Right atrium auricular region (tissue), 2 donors: ENCODE data around the gene TAF6. TPM values are rescaled to one million over a fixed set of nuclear protein-coding genes. Genes with fewer than 3 reads are reported as not detected.

ENCODE experiments used
- DNase-seq: peaks from one replicate; pipeline ENCODE4 v3.0.0-alpha.2; 2019; ENCODE audit warnings: low spot score
- H3K27ac ChIP-seq, 2 donors: fragments of 200-600 bp; sonication (generic); 1 replicate in 1 of 2; 2 replicates in 1 of 2; pipeline ENCODE4 v1.5.1; 2016 to 2019
- H3K27me3 ChIP-seq, 2 donors: fragments of 200-600 bp; sonication (generic); one replicate each; pipeline versions ENCODE4 v1.5.1 to v1.6.0; 2017 to 2019
- H3K36me3 ChIP-seq: fragments of 200-600 bp; sonication (generic); one replicate; pipeline ENCODE4 v1.5.1; 2016
- H3K4me1 ChIP-seq, 2 donors: fragments of 200-600 bp; sonication (generic); one replicate each; pipeline versions ENCODE4 v1.5.1 to v1.6.0; 2017 to 2019
- H3K4me3 ChIP-seq, 2 donors: fragments of 200-600 bp; sonication (generic); 1 replicate in 1 of 2; 2 replicates in 1 of 2; pipeline ENCODE4 v1.5.1; 2017 to 2019; ENCODE audit warnings: mild to moderate bottlenecking in 1 of 2, moderate library complexity in 1 of 2
- H3K9me3 ChIP-seq, 2 donors: fragments of 200-600 bp; sonication (generic); one replicate each; pipeline ENCODE4 v1.5.1; 2019
- CTCF ChIP-seq, 2 donors: fragments of 200-600 bp; sonication (generic); IDR thresholded peaks; one replicate each; pipeline ENCODE4 v1.5.1; 2019; ENCODE audit warnings: antibody characterized with exemption in 2 of 2
- total RNA-seq, 2 donors: library from RNA; depleted of rRNA; stranded (reverse); fragments of >200 nt; gene quantifications; one replicate each; pipeline ENCODE4 v1.1.0, GENCODE V29; 2016

TAF6 gene
- total RNA-seq, 2 donors from 2014 or later: 41.7 to 49.1 TPM

GRCh38 chr7:100095704-100096103, 23.5 kb downstream of the TAF6 start:
- TF ChIP-seq CTCF (IDR thresholded peaks at IDR 0.05): no peak
- Histone ChIP-seq H3K4me1 (peaks cover 0 to 10% of the 10 kb centered on the region in 2 donors), H3K9me3 (no peaks in the 10 kb centered on the region), H3K27me3 (no peaks in the 10 kb centered on the region), H3K4me3 (no peak overlapping the region), H3K36me3 (peaks cover 85% of the 10 kb centered on the region), H3K27ac (no peak overlapping the region)
- no peak for DNase-seq

DNA sequence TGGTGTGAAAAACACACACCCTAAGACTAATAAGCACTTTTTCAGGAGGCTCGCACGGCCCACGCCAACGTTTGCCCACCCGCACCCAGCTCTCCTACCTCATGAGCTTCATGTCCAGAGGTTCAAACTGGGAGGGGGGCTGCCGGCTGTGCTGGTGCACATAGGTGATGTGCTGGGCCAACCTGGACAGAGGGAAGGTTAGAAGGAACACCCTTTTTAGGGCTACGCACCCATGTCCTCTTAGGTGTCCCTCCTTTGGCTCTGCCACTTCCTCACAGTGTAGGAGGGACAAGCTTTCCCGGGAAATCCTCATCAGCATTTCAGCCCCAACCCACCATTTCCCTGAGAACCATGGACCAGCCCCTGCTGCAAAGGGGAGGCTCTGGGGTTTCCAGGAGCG, 23.9 kb downstream of the TAF6 start:
- no peaks in the 10 kb centered on the region for H3K9me3 ChIP-seq
- no peak overlapping the region for H3K27ac ChIP-seq
- H3K36me3 ChIP-seq: peaks cover 89% of the 10 kb centered on the region
- H3K4me3 ChIP-seq: no peak overlapping the region
- no peak for DNase-seq
- no peaks in the 10 kb centered on the region for H3K27me3 ChIP-seq
- peaks cover 0 to 10% of the 10 kb centered on the region in 2 donors for H3K4me1 ChIP-seq
- no peak for TF ChIP-seq CTCF (IDR thresholded peaks at IDR 0.05)

DNA sequence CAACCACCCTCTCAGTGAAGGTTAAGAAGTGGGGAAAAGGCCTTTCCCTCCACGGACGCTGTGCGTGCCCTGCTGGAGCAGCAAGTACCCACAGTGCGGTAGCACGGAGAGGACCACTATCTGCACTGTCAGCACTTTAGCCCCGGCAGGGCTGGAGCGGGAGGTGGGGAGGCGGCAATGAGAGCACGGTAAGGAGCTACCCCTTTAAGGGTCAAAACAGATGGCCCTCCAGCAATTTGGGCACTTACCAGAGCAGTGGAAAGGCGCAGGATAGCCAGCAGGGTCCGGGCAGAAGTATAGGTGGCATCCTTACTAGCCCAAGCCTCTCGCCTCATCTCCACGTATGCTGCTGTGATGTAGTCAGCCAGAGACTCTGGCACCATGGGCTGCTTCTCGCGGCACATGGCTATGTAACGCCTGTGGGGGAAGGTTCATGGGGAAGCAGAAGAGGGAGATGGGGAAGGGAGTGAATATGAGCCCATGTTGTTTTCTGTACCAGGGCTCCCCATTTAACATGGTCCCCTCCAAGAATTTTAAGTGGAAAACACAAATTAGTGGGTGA, 25.2 kb downstream of the TAF6 start:
- H3K9me3 ChIP-seq: no peaks in the 10 kb centered on the region
- no peak for TF ChIP-seq CTCF (IDR thresholded peaks at IDR 0.05)
- peaks cover 84% of the 10 kb centered on the region for H3K36me3 ChIP-seq
- H3K27ac ChIP-seq: no peak overlapping the region
- DNase-seq: no peak
- H3K4me3 ChIP-seq: no peak overlapping the region
- no peaks in the 10 kb centered on the region for H3K27me3 ChIP-seq
- peaks cover 0 to 10% of the 10 kb centered on the region in 2 donors for H3K4me1 ChIP-seq

- no peak overlapping the region for H3K4me3 ChIP-seq
- H3K36me3 ChIP-seq: peaks cover 79% of the 10 kb centered on the region
- DNase-seq: no peak
- H3K27me3 ChIP-seq: no peaks in the 10 kb centered on the region
- TF ChIP-seq CTCF (IDR thresholded peaks at IDR 0.05): no peak
- H3K4me1 ChIP-seq: peaks cover 0 to 11% of the 10 kb centered on the region in 2 donors
- H3K9me3 ChIP-seq: no peaks in the 10 kb centered on the region
- no peak overlapping the region for H3K27ac ChIP-seq
Measured at GRCh38 chr7:100093498-100093897, 25.7 kb downstream of the TAF6 start.

- no peak for TF ChIP-seq CTCF (IDR thresholded peaks at IDR 0.05)
- Histone ChIP-seq H3K4me3 (no peak overlapping the region), H3K4me1 (peaks cover 0 to 15% of the 10 kb centered on the region in 2 donors), H3K9me3 (no peaks in the 10 kb centered on the region), H3K27ac (no peak overlapping the region), H3K36me3 (peaks cover 75% of the 10 kb centered on the region), H3K27me3 (no peaks in the 10 kb centered on the region)
- no peak for DNase-seq
Measured at GRCh38 chr7:100093054-100093453, 26.1 kb downstream of the TAF6 start.
